GM12872 (cell line): ENCODE results near the gene FHL1.

Source experiments
- CTCF ChIP-seq: IDR thresholded peaks from 3 replicates; pipeline ENCODE4 v1.5.1; 2011; ENCODE audit warnings: low read depth, mild to moderate bottlenecking, low read length, moderate library complexity; ENCODE audit not compliant: insufficient read depth

The FHL1 gene

GRCh38 chrX:136130931-136131833, 16.2 kb upstream of the FHL1 start:
- no peak for TF ChIP-seq CTCF

- no peak for TF ChIP-seq CTCF
These were observed 8.4 kb upstream of the FHL1 start for GRCh38 chrX:136138939-136139338.

GRCh38 chrX:136141569-136141968, 5.8 kb upstream of the FHL1 start:
- no peak for TF ChIP-seq CTCF

GRCh38 chrX:136142592-136142991, 4.7 kb upstream of the FHL1 start:
- no peak for TF ChIP-seq CTCF

- TF ChIP-seq CTCF, result no peak
These were observed 3.6 kb upstream of the FHL1 start for GRCh38 chrX:136143711-136144110.

GRCh38 chrX:136146614-136147314, 569 bp upstream of the FHL1 start:
- TF ChIP-seq CTCF, result no peak

GRCh38 chrX:136147976-136148375, 643 bp downstream of the FHL1 start:
- no peak for TF ChIP-seq CTCF
